K562 (cell line): ENCODE measurements around the gene ST6GALNAC6. TPM values are rescaled to one million over a fixed set of nuclear protein-coding genes. Genes with fewer than 3 reads are reported as not detected.
A peak's percentile ranks its signal among the peaks of the same experiment; 100 is the strongest.

ENCODE experiments used
- ATAC-seq: fragments of 200-7000 bp; cut with Tn5 transposase; 3 replicates; pipeline ENCODE4 v1.9.1; 2020; ENCODE audit warnings: moderate library complexity
- BruUV-seq: library from RNA; stranded (reverse); fragments of 400-500 nt; replicated peaks from 2 replicates; lab custom pipeline; 2021; lab: Mats Ljungman, UMichigan
- CTCF ChIA-PET: fragments of 300-600 bp; formaldehyde crosslinking; extraction: SDS; loops from one replicate; lab custom pipeline; 2021; ENCODE audit warnings: low intra/inter-chr PET ratio; lab: Yijun Ruan, JAX
- POLR2A ChIA-PET: fragments of 300-600, 350-650 bp; sonication (Branson Sonifier 250); formaldehyde crosslinking; extraction: SDS; loops from one replicate; lab custom pipeline; 2021; ENCODE audit warnings: antibody characterized with exemption, inconsistent platforms; lab: Yijun Ruan, JAX
- DNase-seq, 4 experiments: peaks; one replicate each; pipeline versions ENCODE4 v3.0.0 to v3.0.0-alpha.2; 2011 to 2018; ENCODE audit warnings: low spot score in 3 of 4, mixed read lengths in 3 of 4; ENCODE audit errors: extremely low read depth in 1 of 4
- FAIRE-seq: peaks from 2 replicates; lab custom pipeline; 2011; peaks lifted over from hg19 to GRCh38; lab: Jason Lieb, UNC
- H2AFZ ChIP-seq: 2 replicates; pipeline ENCODE4 v1.6.0; 2011; ENCODE audit warnings: low read depth, low read length, control low read depth, inconsistent platforms
- H3K27ac ChIP-seq: fragments of 200-600 bp; 3 replicates; pipeline ENCODE4 v1.8.0; 2011; ENCODE audit warnings: low read depth, mild to moderate bottlenecking, control low read depth, inconsistent platforms, low read length, moderate library complexity, mixed read lengths; ENCODE audit errors: extremely low read depth
- H3K27me3 ChIP-seq, 2 experiments: fragments of 300-600 bp in 1 of 2; 2 replicates in 1 of 2; 3 replicates in 1 of 2; pipeline versions ENCODE4 v1.6.0 to v1.8.0; 2011; ENCODE audit warnings: inconsistent platforms in 2 of 2, low read length in 2 of 2, mild to moderate bottlenecking in 1 of 2, mixed read lengths in 1 of 2, moderate library complexity in 1 of 2; ENCODE audit not compliant: control insufficient read depth in 2 of 2, insufficient read depth in 2 of 2
- H3K36me3 ChIP-seq: fragments of 300-600 bp; 3 replicates; pipeline ENCODE4 v1.8.0; 2011; ENCODE audit warnings: mild to moderate bottlenecking, low read length, inconsistent platforms; ENCODE audit not compliant: control insufficient read depth, insufficient read depth
- H3K4me1 ChIP-seq, 2 experiments: fragments of 200-600 bp in 1 of 2; replicated peaks in 1 of 2; 2 replicates in 1 of 2; 3 replicates in 1 of 2; pipeline versions ENCODE4 v1.5.1 to v1.8.0; 2011; ENCODE audit warnings: inconsistent platforms in 2 of 2, low read length in 2 of 2, mild to moderate bottlenecking in 1 of 2, mixed read lengths in 1 of 2, moderate library complexity in 1 of 2; ENCODE audit not compliant: control insufficient read depth in 2 of 2, insufficient read depth in 2 of 2
- H3K4me2 ChIP-seq: 2 replicates; pipeline ENCODE4 v1.6.1; 2011; ENCODE audit warnings: low read length, control low read depth, inconsistent platforms, mixed read lengths; ENCODE audit not compliant: insufficient read depth
- H3K4me3 ChIP-seq: fragments of 200-600 bp; sonication (generic), shearing (Covaris generic); 2 replicates; pipeline ENCODE4 v1.5.1; 2016; ENCODE audit warnings: control low read depth, inconsistent platforms
- H3K79me2 ChIP-seq: fragments of 200-600 bp; 3 replicates; pipeline ENCODE4 v1.8.0; 2011; ENCODE audit warnings: low read length, inconsistent platforms; ENCODE audit not compliant: control insufficient read depth, insufficient read depth
- H3K9ac ChIP-seq, 2 experiments: 2 replicates each; pipeline versions ENCODE4 v1.6.0 to v1.6.1; 2011; ENCODE audit warnings: low read depth in 2 of 2, low read length in 2 of 2, control low read depth in 1 of 2, inconsistent platforms in 1 of 2, mild to moderate bottlenecking in 1 of 2, mixed read lengths in 1 of 2; ENCODE audit not compliant: insufficient read depth in 1 of 2
- H3K9me1 ChIP-seq: one replicate; pipeline ENCODE4 v1.6.0; 2011; ENCODE audit warnings: inconsistent platforms, mild to moderate bottlenecking, low read length, moderate library complexity; ENCODE audit not compliant: control insufficient read depth, insufficient read depth
- H3K9me3 ChIP-seq: replicated peaks from 2 replicates; pipeline ENCODE4 v1.5.1; 2011; ENCODE audit warnings: low read depth, low read length, inconsistent platforms; ENCODE audit not compliant: control insufficient read depth, insufficient read depth
- H4K20me1 ChIP-seq: replicated peaks from 2 replicates; pipeline ENCODE4 v1.6.1; 2011; ENCODE audit warnings: low read length, inconsistent platforms, mixed read lengths; ENCODE audit not compliant: control insufficient read depth, insufficient read depth
- ETV5 ChIP-seq: sonication (generic); formaldehyde crosslinking; IDR thresholded peaks from 2 replicates; pipeline ENCODE4 v1.4.0; 2020; ENCODE audit warnings: low read depth, mild to moderate bottlenecking, missing genetic modification reagents
- FOXK2 ChIP-seq, 2 experiments: fragments of 450-650 bp; IDR thresholded peaks in 1 of 2; conservative IDR thresholded peaks in 1 of 2; 2 replicates each; pipeline ENCODE4 v1.6.1; 2016; ENCODE audit warnings: low read depth in 2 of 2, mild to moderate bottlenecking in 1 of 2
- HDAC2 ChIP-seq: fragments of 450-650 bp; IDR thresholded peaks from 2 replicates; pipeline ENCODE4 v1.6.1; 2016; ENCODE audit warnings: mild to moderate bottlenecking
- PRDM10 ChIP-seq: fragments of 450-650 bp; IDR thresholded peaks from 2 replicates; pipeline ENCODE4 v1.6.1; 2018; ENCODE audit not compliant: partially characterized antibody
- WHSC1 ChIP-seq: IDR thresholded peaks from one replicate; pipeline ENCODE4 v1.6.1; 2012; ENCODE audit warnings: low read length, control low read depth, inconsistent platforms
- ZFX ChIP-seq: sonication (generic); formaldehyde crosslinking; IDR thresholded peaks from 2 replicates; pipeline ENCODE4 v1.8.0; 2022; ENCODE audit warnings: mild to moderate bottlenecking, missing genetic modification reagents, moderate library complexity
- WGBS: fragments of 100-300 bp; shearing (Covaris generic); methylation state at CpG from one replicate; pipeline ENCODE4 v1.1.6; 2016; ENCODE audit warnings: low coverage, mixed read lengths; ENCODE audit not compliant: insufficient coverage; ENCODE audit errors: missing lambda C conversion rate; 5-methylcytosine and 5-hydroxymethylcytosine counted together
- in situ Hi-C: fragments of 300-500 bp; cut with MboI; formaldehyde crosslinking; loops from 4 replicates; pipeline ENCODE4 v1.15.0; 2018; ENCODE audit warnings: inconsistent platforms, mixed read lengths
- intact Hi-C: fragments of 100-400 bp; cut with micrococcal nuclease; formaldehyde crosslinking; loops from 2 replicates; pipeline ENCODE4 v1.14.2; 2022
- polyA plus RNA-seq, 8 experiments: library from polyadenylated mRNA; depleted of rRNA in 4 of 8; stranded (reverse) in 5 of 8; unstranded in 3 of 8; fragments of >200 nt; fragmentation: Nextera tagmentation in 2 of 8; fragmentation: Illumina TruSeq in 1 of 8; extraction: Ambion mirVana in 2 of 8; extraction: Trizol in 1 of 8; gene quantifications; 2 replicates each; pipeline versions ENCODE4 v1.2.1 to v1.2.3, GENCODE V29; 2011 to 2014; ENCODE audit warnings: inconsistent platforms in 1 of 8, missing spikeins in 1 of 8
- total RNA-seq, 7 experiments: library from RNA; depleted of rRNA in 6 of 7; stranded (reverse); fragments of >200 nt in 6 of 7; fragmentation: Illumina TruSeq in 2 of 7; extraction: Trizol in 2 of 7; gene quantifications; 2 replicates each; pipeline versions ENCODE4 v1.2.1 to v1.2.3, GENCODE V29; 2011 to 2021; ENCODE audit warnings: low replicate concordance in 1 of 7

The ST6GALNAC6 gene
- total and polyA plus RNA-seq, 9 of the 15 experiments (the other 6 are each of a cell fraction or from before 2014, with no cell fraction given) = 0.13 to 23.0 (median 14.5) TPM

- no TSS peak for BruUV-seq
- H3K9ac ChIP-seq = peak overlapping the region; percentile 35 to 72; a peak in 3 of 4 replicates
- no peaks in the 10 kb centered on the region for H3K36me3 ChIP-seq
- H3K4me1 ChIP-seq = peaks cover 31 to 62% of the 10 kb centered on the region in 2 experiments
- CTCF ChIA-PET = no interaction called here
- intact Hi-C loops = no loop called here
- no peaks in the 10 kb centered on the region for H3K9me3 ChIP-seq
- 56% methylated on average over 11 of the region's 11 CpGs for WGBS
- POLR2A ChIA-PET = interaction anchor here (0.6 to 1.6 kb wide), 5 partner anchors 9 to 345 kb away, joined by 3 to 5 read pairs (median 3); no protein-coding TSS in a partner anchor
- H3K27me3 ChIP-seq = no peaks in the 10 kb centered on the region
- DNase-seq = no peak
- peak; percentile 46 for ATAC-seq
- H3K4me3 ChIP-seq = no peak overlapping the region
- H3K79me2 ChIP-seq = no peaks in the 10 kb centered on the region
- peaks cover 5% of the 10 kb centered on the region for H3K9me1 ChIP-seq
- in situ Hi-C loops = no loop called here
- H3K27ac ChIP-seq = peak overlapping the region; percentile 42; the same call in 1 of the 3 replicates
- no peak for FAIRE-seq
- no peaks in the 10 kb centered on the region for H4K20me1 ChIP-seq
- TF ChIP-seq HDAC2 = no peak
- TF ChIP-seq WHSC1 = peak; percentile 55
- TF ChIP-seq ZFX = peak; percentile 60
- H3K4me2 ChIP-seq = no peak overlapping the region
- H2AFZ ChIP-seq = peak overlapping the region; percentile 79
Observed at GRCh38 chr9:127856094-127856728, 43.2 kb downstream of the ST6GALNAC6 start.

- TF ChIP-seq FOXK2 (conservative IDR thresholded peaks at IDR 0.05 in 1 of 2, IDR thresholded peaks at IDR 0.05 in 1 of 2; ENCODE audit: low read depth in 2 of 2) (no peak), PRDM10 (peak; percentile 81), ETV5 (CRISPR knock-in tag) (no peak)
- FAIRE-seq = no peak
- H4K20me1 ChIP-seq = no peaks in the 10 kb centered on the region
- POLR2A ChIA-PET = interaction anchor here (0.6 to 1.6 kb wide), 2 partner anchors 14 to 15 kb away, joined by 4 to 5 read pairs; no protein-coding TSS in a partner anchor
- in situ Hi-C loops = no loop called here
- H3K27me3 ChIP-seq = no peaks in the 10 kb centered on the region
- no peak overlapping the region for H2AFZ ChIP-seq
- H3K9ac ChIP-seq = peak overlapping the region in 1 of 2 experiments; percentile 72; a peak in 1 of 4 replicates
- intact Hi-C loops = no loop called here
- no peak overlapping the region for H3K4me2 ChIP-seq
- H3K9me1 ChIP-seq = peaks cover under 1% of the 10 kb centered on the region
- no TSS peak for BruUV-seq
- no peaks in the 10 kb centered on the region; the same call in 1 of the 2 replicates for H3K9me3 ChIP-seq
- no peak for DNase-seq
- H3K27ac ChIP-seq = no peak overlapping the region
- no peak for ATAC-seq
- CTCF ChIA-PET = no interaction called here
- no peaks in the 10 kb centered on the region for H3K36me3 ChIP-seq
- 79% methylated on average over 5 of the region's 5 CpGs for WGBS
- H3K4me1 ChIP-seq = peaks cover 30 to 55% of the 10 kb centered on the region in 2 experiments
- no peaks in the 10 kb centered on the region for H3K79me2 ChIP-seq
- no peak overlapping the region for H3K4me3 ChIP-seq
Observed at GRCh38 chr9:127855522-127855921, 43.9 kb downstream of the ST6GALNAC6 start.
